T1000 (cell line): Measurements from ENCODE around the gene RPL7L1.
"Not testable (repeated sequence)": the region's sequence is repeated elsewhere in the genome, so short reads cannot be mapped to it uniquely, and the experiment has no call there.

Source experiments
- DNase-seq: peaks from one replicate; lab custom pipeline; 2025; ENCODE audit warnings: mixed read lengths; lab: John Stamatoyannopoulos, UW

The RPL7L1 gene

DNA sequence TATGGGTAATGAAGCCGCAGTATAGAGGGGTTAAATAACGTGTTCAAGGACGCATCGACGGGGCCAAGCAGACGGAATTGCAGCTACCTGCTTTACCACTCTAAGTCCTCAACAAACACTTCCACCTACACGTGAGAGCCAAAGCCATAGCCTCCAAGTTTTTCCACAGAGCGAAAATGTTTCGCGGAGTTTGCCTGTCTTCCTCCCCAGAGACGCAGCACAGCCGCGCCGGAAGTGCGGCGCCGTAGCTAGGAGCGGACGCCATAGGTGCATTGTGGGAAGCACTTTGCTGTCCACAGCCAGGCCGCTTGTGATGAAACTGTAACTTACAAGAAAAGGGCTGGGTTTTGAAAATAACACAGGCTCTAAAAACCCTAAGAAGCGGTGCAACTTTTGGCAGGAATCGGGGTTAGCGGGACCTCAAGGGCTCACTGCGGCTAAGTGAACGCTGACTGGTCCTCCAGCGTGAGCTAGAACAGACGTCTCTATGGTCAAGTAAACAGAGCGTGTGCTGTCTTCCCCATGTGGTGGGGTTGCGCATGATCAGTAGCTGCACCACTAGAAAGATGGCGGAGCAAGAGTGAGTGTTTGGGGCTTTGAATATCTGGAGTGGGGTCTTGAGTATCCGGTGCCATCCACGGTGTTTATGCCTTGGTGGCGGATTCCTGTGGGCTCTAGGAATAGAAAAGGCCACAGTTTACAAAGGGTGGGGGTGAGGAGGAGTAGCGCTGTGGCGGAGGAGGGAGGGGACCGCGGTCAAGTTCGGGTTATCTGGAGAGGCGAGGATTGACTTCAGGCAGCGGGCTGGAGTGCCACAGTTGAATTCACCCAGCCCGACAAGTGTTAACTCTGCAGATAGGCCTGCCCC, at the start of gene RPL7L1:
TSS of gene RPL7L1 (plus strand) at position 245 of the 868 bp plus-strand sequence. CDS start at position 540, 295 bp downstream.
- peak; percentile 90 for DNase-seq

- no peak for DNase-seq
Measured at GRCh38 chr6:42831237-42831636, 48.2 kb upstream of the RPL7L1 start.

GRCh38 chr6:42834056-42834455, 45.4 kb upstream of the RPL7L1 start:
- DNase-seq = no peak

- DNase-seq = no peak
Measured at GRCh38 chr6:42841844-42842584, 37.4 kb upstream of the RPL7L1 start.

- no peak for DNase-seq
Measured at GRCh38 chr6:42845327-42845694, 34.1 kb upstream of the RPL7L1 start.

DNA sequence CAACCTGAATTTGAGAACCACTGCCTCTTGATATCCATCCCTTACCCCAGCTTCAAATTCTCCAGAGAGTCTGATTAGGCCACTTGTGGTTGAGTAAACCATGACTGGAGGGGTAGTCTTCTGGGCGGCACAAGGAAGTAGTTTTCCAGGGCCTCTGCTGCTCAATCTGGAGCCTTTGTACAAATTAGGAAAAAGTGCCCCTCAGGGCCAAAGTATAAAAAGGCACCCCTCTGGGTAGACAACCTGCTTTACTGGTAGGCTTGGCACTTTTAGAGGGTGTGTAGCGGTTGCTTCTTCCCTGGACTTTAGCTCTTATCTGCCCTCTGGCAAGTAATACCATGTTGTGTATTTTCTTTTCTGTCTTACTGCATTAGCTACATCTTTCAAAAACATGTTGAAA, 32.9 kb upstream of the RPL7L1 start:
- no peak for DNase-seq

- DNase-seq = no peak
Measured at GRCh38 chr6:42848700-42849099, 30.7 kb upstream of the RPL7L1 start.

DNA sequence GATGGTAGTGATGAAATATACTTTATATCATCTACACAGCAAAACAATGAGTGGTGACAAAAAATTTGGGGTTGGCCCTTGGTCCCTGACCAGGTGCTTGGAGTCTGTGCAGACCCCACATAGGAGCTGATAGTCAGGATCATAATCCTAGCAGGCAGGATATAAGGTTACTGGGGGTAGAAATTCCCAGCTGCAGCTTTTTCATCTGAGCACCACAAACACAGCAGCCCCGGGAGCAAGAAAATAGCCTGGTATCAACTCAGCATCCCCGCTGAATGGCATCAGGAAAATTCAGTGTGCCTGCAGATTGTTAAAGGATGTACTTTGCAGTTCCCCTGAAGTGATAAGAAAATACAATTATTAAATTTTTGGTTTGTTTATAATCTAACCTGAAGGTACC, 27.8 kb upstream of the RPL7L1 start:
- no peak for DNase-seq

- no peak for DNase-seq
Measured at GRCh38 chr6:42860036-42860435, 19.4 kb upstream of the RPL7L1 start.

DNA sequence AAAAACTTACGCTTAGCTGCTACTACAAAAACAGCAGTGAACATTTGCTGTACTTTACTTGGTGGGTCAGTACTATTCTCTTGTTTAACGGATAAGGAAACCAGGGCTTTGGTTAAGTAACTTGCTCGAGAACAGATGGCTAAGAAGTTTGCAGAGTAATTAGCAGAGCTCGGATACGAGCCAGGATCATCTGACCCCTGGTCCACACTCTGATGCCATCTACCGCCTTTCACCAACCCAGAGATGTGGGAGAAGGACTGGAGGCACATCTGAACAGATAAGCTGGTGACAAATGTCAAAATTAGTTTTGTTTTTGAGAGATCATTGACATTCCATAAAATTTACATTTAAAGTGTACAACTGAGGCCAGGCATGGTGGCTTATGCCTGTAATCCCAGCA, 18.9 kb upstream of the RPL7L1 start:
- no peak for DNase-seq

- no peak for DNase-seq
Measured at GRCh38 chr6:42864602-42865001, 14.8 kb upstream of the RPL7L1 start.

DNA sequence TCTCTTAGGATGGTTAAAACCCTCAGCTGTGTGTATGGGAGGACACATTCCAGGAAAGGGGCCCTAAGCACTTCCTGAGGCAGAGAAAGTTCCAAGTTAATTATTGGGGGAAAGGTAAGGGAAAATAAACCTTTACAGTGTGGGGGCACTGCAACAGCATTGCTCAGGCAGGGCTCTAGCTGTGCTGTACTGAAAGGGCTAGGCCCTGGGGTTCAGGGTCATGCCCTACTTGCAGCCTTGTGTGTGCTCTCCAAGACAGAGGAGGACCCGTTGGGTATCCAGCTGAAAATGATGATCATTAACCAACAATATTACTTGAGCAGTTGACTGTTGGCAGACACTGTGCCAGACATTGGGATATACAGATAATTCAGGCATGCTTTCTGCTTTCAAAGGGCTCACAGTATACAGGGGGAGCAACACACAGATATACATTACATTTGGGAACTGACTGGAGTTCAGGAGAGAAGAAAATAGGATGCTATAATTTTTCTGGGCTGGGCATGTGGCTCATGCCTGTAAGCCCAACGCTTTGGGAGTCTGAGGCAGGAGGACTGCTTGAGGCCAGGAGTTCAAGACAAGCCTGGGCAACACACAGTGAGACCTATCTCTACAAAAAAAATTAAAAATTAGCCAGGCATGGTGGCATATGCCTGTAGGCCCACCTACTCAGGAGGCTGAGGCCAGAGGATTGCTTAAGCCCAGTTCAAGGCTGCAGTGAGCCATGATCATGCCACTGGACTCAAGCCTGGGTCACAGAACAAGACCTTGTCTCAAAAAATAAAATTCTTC, 9.1 kb upstream of the RPL7L1 start:
- DNase-seq = no peak

DNA sequence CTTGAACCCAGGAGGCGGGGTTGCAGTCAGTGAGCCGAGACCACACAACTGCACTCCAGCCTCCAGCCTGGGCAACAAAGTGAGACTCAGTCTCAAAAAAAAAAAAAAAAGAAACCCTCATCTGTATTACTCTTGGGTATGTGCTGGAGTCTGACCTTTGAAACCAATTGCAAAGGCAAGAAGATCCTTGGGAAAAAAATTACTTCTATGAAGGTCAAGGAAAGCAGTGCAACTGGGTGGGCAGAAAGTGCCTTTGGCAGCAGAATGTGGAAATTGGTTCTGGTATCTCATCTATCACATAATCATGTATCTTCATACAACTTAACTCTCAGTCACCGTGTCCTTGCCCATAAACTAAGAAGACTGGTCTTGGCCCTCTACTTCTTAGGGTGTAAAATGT, 7.7 kb upstream of the RPL7L1 start:
- DNase-seq = no peak

GRCh38 chr6:42873313-42873712, 6.1 kb upstream of the RPL7L1 start:
- no peak for DNase-seq

DNA sequence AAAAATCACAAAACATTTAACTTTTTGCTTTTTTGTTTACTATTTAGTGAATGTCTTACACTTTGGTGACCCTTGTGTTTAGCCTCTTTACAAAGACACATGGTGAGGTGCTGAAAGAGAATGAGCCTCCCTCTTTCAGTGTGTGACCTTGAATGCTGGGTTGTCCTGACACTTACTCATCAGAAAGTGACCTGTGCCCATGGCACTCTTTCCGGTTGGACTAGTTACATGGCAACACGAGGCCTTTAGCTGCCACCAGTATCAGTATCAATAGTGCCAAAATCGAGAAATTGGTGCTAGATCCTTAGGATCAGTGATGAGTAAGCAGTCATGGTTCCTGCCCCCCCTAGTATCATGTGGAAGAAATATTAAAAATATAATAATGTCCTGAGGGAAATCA, 1.7 kb upstream of the RPL7L1 start:
- DNase-seq = no peak

DNA sequence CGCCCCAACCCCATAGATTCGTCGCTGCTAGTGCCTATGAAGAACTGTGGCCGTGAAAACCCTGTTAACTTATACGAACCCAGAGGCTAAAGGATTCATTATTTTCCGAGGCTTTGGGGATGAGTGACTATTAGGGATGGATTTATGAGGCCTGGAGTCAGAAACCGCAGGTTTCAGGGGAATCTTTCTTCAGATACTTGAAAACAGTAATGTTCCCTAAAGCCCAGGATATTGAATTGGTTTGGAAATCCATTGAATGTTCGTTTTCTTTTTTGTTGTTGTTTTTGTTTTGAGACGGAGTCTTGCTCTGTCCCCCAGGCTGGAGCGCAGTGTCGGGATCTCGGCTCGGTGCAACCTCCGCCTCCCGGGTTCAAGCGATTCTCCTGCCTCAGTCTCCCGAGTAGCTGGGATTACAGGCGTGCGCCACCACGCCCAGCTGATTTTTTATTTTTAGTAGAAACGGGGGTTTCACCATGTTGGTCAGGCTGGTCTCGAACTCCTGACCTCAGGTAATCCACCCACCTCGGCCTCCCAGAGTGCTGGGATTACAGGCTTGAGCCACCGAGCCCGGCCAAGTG, 913 bp downstream of the RPL7L1 start:
- not testable (repeated sequence) for DNase-seq

DNA sequence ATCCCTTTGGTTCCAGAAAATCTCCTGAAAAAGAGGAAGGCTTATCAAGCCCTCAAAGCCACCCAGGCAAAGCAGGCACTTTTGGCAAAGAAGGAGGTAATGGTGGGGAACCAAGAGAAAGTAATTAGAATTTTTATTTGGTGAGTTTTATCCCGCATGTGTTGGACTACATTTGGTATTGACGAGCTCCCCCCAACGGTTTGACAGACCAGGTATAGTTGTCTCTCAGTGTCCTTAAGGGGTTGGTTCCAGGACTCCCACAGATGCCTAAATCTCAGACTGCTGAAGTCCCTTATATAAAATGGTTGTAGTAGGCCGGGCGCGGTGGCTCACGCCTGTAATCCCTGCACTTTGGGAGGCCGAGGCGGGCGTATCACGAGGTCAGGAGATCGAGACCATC, 1.5 kb downstream of the RPL7L1 start:
- not testable (repeated sequence) for DNase-seq

DNA sequence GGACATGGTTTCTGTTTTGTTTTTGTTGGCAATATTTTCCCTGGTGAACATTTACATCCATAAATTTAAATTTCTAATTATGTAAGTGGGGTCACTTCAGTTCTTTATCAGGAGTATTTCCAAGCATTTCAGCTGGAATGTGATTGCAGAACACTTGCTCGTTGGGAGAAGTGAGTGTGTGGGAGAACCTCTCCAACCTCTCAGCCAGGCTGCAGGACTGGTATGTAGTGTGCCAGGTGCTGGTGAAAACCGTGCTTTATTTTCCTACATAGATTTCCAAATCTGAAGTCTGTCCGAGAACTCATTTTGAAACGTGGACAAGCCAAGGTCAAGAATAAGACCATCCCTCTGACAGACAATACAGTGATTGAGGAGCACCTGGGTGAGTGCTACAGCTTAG, 6.3 kb downstream of the RPL7L1 start:
- no peak for DNase-seq

GRCh38 chr6:42888201-42888600, 8.8 kb downstream of the RPL7L1 start:
- not testable (repeated sequence) for DNase-seq

- no peak for DNase-seq
Measured at GRCh38 chr6:42889815-42890214, 10.4 kb downstream of the RPL7L1 start.

GRCh38 chr6:42890311-42891198, 11.1 kb downstream of the RPL7L1 start:
- DNase-seq = peak; percentile 91
